DMS 273 treated with DMSO at 0.1 percent for 48 hours (cell line): Measurements from ENCODE around the gene MOCS2.

Experiments used
- DNase-seq: peaks from one replicate; lab custom pipeline; 2025; lab: John Stamatoyannopoulos, UW

Gene MOCS2

DNA sequence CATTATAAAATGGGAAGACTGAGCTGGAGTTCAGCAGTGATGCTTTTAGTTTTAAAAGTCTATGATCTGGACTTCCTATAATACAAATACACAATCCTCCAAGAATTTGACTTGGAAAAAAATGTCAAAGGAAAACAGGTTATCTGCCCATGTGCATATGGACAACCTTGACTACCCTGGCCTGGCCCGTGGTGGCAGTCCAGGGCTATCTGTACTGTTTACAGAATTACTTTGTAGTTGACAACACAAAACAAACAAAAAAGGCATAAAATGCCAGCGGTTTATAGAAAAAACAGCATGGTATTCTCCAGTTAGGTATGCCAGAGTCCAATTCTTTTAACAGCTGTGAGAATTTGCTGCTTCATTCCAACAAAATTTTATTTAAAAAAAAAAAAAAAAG lies 17.3 kb downstream of the MOCS2 start:
- no peak for DNase-seq

DNA sequence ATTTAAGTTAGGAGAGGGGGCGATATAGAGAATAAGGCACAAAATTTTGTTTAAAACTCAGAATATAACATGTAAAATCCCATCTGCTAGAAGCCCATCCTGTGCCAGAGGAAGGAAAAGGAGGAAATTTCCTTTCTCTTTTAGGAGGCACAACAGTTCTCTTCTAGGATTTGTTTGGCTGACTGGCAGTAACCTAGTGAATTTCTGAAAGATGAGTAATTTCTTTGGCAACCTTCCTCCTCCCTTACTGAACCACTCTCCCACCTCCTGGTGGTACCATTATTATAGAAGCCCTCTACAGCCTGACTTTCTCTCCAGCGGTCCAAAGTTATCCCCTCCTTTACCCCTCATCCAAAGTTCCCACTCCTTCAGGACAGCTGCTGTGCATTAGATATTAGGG lies 18.3 kb downstream of the MOCS2 start:
- no peak for DNase-seq

DNA sequence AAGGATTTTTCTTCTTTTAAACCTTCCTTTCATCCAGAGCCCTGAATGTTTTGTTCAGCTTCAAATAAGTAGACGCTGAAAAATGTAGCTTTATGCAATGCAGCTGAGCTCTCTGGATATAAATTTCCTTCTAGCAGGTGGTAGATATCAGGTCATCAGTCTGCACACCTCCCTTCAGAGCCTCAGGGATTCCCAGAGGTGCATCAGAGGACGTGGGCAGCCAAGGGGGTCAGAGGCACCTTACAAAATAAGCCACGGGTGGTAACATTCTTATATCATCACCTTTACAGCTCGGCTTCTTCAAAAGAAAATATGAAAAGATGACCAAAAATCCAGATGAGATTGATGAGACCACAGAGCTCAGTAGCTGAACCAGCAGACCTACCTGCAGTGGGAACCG lies 19.3 kb downstream of the MOCS2 start:
- no peak for DNase-seq

DNA sequence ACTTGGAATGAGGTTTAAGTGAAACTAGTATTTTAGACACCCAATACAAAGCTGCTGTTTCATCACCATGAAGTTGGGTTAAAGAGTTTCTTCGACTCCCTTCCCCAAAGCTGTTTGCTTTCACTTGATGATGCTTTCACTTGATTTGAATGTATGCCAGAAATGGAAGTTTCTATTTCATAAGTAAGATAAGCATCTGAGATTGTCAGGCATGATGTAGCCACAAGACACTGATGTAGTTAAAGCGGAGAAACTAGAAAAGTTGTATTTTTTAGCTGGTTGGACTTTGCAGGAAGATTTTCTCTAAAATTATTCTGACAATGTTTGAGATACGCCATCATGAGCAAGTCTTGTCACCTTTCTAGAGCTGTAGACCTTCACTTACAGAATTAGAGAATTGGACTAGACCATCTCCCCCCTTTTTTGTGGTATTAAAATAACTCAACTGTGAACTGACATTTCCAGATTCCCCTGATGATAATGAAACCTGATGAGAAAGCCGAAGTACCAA lies 20.0 kb downstream of the MOCS2 start:
- no peak for DNase-seq

DNA sequence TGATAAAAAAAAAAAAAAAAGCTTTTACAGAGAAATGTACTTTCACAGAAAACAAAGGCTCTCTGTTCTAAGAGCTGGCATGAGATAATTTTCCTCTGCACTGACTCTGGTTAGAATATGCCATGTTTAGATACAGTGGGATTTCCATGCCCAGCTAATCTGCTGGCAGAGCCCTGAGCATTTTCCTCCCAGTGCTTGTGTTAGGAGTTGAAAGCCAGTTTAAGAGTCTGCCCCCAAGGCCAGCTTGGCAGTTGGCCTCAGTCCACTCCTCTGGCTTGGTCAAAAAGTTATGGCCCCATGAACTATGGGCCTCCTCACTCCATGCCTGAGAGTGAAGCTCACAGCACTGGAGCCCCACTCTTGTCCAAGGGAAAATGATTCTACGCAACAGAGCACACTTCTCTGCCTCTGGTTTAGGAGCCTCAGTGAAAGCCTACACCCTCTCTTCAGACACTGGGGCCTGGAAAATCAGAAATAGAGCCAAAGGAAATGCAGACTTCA lies 21.9 kb downstream of the MOCS2 start:
- DNase-seq: no peak

DNA sequence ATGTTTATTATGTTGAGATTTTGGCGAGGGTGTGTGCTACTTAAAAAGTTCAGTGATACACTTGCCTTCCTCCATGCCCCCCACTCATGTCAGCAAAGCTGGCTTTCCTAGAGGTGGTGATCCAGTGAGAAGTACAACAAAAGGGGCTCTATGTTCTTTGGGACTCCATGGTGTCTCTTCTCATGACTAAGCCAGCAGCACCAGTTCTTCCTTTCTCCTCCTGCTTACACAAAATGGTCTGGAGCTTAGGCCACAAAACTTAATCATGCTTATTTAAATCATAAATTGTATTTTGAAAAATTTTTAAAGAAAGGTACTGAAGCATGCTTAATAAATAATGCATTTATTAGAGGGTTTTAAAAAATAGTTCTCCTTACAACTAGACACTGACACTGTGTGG lies 22.4 kb downstream of the MOCS2 start:
- no peak for DNase-seq

DNA sequence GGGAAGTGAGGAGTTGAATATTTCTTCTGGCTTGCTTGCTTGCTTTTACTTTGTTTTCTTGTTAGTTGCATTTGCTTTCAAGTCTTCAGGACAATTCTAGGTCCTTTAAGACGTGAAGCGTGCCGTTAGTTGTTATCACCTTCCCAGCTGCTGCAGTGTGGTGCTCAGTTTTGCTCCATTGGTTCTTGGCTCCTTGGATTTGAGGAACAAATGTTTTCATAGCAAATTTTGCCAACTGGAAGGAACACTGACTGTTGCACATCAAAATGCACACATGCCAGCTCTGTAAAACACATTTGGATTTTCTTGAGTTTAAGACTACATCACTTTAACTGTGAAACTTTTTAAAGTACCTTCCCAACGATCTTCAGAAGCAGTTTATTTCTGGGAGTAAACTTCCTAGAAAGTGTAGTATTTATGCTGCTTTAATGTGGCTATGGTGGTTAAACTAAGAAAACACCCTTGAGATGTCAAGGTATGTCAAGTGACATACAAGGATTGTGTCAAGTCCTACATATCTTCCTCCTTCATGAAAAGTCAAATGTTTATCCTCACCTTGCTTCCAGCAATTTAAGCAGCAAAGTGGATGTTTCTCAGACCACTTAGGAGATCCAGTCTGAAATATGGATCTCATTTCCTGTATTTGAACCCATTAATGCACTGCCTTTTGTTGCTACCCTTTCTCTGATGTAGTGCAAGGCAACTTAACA lies 24.9 kb downstream of the MOCS2 start:
- no peak for DNase-seq

DNA sequence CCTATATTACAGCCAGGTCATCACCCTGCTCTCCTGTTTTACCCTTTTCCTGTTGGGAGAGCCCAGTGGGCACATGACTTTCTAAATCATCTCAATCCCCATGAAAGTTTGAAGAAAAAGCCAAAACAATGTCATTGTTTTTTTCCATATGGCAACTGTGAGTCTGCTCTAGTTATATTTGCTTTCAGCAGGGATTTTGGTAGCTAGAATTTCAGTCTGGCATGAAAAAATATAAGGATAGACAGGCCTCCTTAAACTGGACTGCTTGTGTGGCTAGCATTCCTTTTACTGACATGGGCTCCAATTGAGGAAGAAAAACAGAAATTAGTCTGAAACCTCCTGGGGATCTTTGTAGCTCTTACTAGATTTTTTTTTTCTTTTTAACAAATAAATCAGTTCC lies 25.6 kb downstream of the MOCS2 start:
- DNase-seq: no peak

DNA sequence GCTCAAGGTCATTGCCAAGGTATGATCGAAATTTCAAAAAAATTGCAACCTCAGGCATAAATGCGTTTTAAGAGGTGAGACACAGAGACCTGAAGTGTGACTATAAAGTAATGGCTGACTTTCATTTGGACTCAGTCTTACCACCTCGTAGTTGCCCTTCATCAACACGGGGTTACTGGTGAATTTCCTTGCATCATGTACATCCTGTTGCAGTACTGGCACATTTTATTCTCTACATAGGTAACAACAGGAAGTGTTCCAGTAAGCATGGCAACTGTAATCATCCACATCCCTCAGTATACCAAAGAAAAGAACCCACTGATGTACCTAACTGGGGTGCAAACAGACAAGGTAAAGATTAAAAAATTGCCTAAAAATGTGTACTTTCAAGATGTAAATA lies 29.3 kb downstream of the MOCS2 start:
- no peak for DNase-seq

DNA sequence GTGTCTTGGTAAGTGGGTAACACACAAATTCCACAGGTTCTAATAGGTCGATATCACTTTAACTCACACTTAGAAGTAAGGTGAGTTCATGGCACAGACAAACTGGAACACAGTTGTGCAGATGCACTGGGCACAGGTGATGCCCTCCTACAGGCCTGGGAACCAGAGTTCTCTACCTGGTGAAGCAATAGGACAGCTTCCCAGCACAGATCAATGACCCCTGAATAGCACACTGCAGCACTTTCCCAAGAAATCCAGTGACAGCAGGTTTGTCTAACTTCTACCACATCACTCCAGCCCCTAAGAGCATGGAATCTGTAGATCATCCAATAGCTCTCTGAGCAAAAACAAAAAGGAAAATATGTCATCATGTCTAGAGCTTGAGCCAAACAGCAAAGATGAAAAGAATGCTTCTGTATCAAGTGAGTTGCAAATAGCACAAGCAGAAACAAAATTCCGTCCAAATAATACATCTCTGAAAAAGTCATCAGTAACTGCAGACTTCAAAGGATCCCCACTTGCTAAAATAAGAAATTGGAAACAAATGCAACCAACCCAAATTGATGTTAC lies 33.5 kb downstream of the MOCS2 start:
- DNase-seq: no peak

DNA sequence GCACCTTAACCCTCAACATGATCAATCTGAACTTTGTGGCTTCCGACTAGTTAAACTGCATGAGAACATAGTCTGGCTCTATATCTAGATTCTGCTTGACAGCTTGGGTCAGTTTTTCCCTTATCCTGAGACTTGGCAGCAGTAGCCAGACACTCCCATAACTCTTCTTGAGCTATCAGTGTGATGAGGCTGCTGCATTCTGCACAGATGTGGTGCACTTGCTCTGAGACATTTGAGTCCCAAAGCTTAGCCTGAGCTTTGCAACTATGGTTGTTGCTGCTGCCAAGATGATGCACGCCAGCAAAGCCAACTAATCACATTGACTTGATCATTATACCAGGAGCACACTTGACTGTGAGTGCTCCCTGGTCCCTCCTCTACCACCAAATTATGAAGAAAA lies 36.2 kb downstream of the MOCS2 start:
- DNase-seq: no peak

DNA sequence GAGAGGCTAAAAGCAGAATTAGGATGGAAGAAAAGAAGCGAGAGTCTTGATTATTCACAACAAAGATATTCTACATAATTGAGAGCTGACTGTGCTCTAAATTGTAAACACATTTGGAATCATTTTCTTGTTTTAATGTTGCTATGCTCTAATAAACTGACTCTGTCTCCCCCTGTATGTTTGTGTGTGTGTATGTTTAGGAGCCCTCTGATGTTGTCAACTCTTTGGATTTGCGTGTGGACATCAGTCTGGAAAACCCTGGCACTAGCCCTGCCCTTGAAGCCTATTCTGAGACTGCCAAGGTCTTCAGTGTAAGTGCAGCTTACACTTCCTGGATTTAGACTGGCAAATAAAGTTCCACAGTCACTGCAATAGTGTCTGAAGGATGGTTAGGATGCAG lies 37.8 kb downstream of the MOCS2 start:
- no peak for DNase-seq

DNA sequence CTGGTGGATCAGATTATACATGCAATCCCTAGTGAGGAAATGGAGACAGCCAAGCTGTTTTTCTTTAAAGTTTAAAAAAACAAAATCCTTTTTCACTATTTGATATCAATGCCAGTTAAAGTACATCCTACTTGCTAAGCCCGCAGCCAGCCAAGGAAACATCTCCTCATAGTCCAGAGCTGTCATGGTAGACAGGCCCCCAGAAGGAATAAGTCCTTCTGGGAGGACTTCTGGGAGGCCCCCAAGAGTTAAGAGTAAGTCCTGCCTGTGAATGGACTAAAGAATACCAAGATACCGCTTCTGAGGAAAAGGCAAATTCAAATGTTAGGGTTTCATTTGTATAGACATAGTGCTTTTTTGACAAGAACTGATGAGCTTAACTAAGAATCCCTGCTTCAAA lies 38.3 kb downstream of the MOCS2 start:
- DNase-seq: no peak

DNA sequence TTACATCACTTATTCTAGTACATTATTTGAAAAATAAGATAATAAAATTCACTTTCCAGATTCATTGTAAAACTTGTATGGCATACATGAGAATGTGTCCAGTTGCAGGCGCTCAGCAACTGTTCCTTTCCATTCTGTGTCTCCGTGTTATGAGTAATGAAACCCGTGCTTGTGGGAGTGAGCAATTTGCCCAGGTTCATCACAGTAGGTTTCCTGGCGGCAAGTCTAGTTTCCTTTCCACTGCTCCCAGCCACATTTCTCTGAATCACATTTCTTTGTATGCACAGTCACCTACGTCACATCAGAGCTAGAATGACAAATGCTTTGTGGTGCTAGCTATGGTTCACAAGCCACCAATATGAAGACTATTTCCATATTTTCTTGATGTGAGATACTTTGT lies 39.9 kb downstream of the MOCS2 start:
- no peak for DNase-seq

DNA sequence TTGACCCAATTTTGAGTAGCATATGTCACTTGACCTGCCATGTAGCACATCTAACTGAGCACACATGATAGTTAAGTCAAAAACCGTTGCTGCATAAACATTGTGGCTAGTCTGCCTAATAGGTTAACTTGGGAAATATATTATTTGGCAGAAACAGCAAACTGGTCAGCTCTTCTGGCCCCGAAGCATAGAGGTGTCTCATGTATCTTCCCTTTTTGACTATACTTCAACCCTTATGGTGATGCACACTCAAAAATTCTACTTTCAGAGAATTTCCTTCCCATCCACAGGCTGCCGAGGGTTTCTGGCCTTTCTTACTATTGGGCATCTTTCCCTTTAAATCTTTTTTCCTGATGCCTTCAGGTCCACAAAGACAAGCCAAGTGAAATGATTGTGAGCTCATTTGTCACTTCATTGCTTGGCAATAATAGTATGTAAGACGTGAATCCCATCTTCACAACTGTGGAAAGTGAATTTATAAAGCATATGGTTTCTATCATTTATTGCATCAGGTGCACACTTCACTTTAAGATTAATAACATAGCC lies 41.2 kb downstream of the MOCS2 start:
- no peak for DNase-seq

DNA sequence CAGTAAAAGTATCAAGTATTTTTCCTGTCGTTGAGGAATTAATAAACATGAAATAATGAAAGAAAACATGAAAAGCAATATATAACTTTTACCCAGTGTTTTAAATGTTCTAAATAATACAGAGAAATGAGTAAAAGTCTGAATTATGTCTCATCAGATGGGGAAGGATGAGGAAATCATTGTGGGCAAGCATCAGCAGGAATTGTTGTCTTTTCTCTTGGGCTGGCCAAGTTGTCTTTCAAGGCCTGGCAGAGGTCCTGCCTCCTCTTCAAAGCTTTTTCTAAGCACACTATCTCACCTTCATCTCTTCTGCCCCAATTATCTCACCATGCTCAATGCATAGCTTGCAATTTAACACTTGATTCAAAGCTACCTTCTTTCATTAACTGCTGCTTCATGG lies 41.9 kb downstream of the MOCS2 start:
- DNase-seq: no peak

DNA sequence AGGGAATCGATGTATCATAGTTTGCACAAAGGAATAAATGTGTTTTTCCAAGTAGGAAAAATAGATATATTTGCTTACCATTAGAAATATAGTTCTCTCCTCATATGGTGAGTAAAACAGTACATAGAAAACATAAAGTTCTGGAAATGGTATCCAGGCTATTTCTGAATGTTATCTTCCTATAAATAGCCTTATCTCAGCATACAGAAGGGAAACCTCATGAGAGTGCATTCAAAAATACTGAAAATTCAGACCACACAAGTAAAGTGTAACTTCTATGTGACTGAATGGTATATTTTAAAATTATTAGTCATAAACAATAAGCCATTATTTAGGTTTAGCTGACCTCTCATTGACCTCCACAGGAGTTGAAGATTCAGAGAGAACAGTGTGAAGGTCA lies 43.5 kb downstream of the MOCS2 start:
- no peak for DNase-seq

DNA sequence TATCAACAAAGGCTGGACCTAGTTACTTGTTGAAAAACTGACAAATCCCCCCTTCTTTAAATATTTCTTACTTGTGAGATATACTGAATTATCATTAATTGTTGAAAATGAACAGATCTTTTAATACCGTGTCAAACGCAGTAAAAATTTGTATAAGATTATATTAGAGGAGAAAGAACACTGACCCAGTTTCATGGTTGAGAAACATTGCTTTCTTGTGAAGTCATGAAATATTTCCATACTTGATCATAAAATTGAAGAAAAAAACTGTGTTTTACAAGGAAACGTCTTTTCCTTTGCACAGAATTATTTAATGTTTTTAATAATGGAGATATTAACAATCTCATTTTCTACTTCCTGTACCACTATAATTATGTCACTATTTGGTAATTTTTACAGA lies 45.8 kb downstream of the MOCS2 start:
- DNase-seq: no peak

DNA sequence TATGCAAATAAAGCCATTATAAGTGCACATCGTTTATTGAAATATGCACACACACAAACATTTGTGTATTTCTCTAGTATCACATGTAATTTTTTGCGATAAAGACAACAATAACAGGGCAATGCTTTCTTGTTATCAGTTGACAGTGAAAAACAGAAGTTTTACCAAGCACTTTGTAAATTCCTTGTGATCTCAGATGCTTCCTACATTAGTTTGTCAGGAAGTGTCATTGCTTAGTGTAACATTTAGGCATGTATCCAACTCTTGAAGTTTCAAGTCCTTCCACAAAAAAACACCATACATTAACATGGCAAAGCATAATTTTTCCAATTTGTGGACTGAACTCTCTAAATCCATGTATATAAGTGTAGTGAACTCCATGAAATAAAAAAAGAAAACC lies 46.4 kb downstream of the MOCS2 start:
- DNase-seq: no peak

DNA sequence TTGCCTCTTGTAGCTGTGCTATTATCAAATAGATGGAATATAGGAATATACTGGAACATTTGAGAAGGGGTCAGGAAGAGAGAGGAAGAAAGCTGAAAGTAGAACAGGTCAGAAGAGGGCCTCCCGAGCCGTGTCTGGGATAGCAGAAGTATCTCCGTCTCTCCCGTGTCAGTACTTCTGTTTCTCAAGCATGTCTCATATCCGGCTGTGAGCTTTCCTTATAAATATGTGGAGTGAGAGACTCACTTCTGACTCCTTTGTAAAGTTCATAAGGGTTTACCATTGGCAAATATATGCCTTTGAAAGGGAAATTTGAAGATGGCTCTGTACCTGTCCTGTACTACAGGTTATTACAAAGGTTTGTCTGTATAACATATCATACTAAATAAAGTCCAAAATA lies 50.3 kb downstream of the MOCS2 start:
- DNase-seq: no peak

DNA sequence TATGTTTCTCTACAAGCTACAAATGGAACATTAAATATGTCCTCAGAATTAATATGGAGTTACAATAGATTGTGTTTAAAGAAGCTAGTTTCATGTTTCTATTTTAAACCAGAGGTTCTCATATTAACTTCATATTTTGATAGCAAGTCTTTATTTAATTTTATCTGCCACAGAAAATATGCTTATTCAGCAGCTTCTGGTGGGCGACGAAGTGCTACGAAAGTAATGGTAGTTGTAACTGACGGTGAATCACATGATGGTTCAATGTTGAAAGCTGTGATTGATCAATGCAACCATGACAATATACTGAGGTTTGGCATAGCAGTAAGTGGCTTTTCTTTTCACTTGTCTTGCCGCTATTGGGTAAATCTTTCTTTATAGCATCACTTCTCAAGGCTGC lies 54.2 kb downstream of the MOCS2 start:
- no peak for DNase-seq

DNA sequence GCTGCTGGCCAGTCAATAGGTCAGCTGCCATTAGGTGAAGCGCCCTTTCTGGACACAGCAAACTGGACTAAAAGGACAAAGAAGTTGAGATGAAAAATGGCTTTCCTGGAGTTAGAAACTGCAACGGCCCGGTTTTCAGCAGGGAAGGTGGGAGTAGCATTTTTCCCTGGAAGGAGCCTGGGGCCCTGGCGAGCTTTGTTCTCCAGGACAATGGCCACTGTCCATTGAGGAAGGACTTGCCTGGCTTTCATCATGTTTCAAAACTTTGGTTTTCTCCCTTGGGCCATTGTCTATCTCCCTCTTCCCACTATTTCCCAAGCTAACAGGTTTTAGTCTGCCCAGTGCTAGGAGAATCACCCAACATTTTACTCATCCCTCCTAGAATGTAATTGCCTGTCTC lies 56.2 kb downstream of the MOCS2 start:
- DNase-seq: no peak

DNA sequence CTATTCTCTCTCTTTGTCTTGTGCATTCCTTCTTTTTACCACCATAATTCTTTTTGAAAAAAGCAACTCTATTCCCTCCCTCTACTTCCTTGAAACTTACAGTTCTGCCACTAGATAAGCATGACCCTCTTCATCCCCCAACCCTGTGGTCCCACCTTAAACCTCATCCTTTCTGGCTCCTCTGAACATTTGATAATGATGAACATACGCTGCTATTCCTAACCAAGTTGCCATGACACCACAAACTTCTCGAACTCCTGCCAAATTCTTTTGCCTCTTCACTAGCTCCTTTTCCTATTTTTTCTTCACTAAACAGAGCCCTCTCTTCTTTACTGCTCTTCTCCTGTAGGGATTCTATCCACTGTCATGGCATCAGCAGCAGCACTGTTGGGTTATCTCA lies 57.1 kb downstream of the MOCS2 start:
- DNase-seq: no peak

DNA sequence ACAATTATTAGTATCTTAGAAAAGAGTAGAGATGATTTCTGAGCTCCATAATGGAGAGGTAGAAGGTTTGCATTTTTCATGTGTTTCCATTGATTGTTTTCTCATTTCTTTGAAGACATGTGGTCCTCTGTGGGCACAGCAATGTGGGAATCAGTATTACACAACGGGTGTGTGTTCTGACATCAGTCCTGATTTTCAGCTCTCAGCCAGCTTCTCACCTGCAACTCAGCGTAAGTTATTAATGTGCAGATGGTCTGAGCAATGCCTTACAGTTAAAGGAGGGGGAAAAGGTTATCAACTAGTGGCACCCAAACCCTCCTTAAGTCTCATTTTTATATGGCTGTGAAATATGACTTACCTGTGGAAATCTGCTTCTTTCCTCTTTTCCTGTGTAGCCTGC lies 61.3 kb downstream of the MOCS2 start:
- no peak for DNase-seq
